ENCODE measurements around the gene WDR70.
"Not testable (repeated sequence)": the region's sequence is repeated elsewhere in the genome, so short reads cannot be mapped to it uniquely, and the experiment has no call there.

WDR70 gene

DNA sequence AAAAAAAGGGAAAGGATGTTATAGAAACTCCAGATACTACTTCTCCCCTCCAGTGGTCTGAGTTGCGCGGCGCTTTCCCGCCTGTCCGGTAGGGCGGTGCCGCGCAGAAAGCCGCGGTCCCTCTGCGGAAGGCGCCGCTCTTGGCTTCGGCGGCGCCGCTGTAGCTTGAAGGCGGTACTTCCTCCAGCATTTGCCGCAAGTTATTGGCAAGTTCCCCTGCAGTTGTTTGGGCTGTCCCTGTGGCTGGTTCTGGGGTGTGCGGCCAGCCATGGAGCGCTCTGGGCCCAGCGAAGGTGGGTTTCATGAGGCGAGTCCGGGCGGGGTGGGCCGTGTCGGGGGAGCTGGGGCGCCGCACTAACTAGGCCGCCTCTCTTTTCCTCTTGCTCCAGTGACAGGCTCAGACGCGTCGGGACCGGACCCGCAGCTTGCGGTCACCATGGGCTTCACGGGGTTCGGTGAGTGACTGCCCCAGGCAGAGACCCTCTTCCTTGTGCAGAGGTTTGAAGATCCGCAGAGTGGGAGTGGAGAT, at the start of gene WDR70:
TSS of gene WDR70 (plus strand) at position 219 of the 529 bp plus-strand sequence. CDS start at position 269, 50 bp downstream.
- DNase-seq (ENCODE audit: low spot score): peak; percentile 91

DNA sequence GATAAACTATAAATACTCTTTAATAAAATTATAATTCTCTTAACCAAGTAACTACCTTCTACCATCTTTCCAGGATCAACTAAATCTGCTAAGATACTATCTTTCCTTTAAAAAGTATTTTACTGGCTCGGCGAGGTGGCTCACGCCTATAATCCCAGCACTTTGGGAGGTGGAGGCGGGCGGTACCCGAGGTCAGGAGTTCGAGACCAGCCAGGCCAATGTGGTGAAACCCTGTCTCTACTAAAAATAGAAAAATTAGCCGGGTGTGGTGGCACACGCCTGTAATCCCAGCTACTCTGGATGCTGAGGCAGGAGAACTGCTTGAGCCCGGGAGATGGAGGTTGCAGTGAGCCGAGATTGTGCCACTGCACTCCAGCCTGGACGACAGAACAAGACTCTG, 44.4 kb upstream of the WDR70 start:
- not testable (repeated sequence) for DNase-seq (ENCODE audit: low spot score)

DNA sequence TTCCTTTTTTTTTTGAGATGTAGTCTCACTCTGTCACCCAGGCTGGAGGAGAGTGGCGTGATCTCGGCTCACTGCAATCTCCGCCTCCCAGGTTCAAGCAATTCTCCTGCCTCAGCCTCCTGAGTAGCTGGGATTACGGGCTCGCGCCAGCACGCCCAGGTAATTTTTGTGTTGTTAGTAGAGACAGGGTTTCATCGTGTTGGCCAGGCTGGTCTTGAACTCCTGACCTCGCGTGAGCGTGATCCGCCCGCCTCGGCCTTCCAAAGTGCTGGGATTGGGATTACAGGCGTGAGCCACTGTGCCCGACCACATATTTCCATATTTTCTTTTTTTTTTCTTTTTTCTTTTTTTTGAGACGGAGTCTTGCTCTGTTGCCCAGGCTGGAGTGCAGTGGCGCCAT, 36.4 kb upstream of the WDR70 start:
- not testable (repeated sequence) for DNase-seq (ENCODE audit: low spot score)

DNA sequence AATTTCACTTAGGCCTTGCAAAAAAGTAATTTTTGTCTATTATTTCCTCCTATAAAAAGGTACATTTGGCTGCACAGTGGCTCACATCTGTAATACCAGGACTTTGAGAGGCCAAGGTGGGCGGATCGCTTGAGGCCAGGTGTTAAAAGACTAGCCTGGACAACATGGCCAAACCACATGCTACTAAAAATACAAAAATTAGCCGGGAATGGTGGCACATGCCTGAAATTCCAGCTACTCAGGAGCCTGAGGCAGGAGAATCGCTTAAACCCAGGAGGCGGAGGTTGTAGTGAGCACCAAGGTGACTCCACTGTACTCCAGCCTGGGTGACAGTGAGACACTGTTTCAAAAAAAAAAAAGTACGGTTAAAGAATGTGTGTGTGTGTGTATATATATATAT, 24.0 kb upstream of the WDR70 start:
- DNase-seq (ENCODE audit: low spot score): no peak

DNA sequence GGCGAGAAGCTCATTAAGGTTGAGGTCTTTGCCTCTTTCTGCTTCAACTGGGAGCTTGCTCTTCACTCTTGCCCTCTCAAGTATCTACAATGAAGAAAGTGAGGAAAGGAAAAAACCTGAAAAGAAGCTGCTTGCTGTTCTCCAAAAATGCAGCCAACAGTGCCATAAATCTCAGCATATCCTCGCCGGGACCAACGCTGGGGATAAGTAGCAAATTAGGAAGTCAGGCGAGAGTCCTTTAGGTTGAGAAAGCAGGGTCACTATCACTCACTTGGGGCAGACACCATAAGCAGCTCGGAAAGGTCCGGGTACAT, 8.6 kb upstream of the WDR70 start:
- no peak for DNase-seq (ENCODE audit: low spot score)

DNA sequence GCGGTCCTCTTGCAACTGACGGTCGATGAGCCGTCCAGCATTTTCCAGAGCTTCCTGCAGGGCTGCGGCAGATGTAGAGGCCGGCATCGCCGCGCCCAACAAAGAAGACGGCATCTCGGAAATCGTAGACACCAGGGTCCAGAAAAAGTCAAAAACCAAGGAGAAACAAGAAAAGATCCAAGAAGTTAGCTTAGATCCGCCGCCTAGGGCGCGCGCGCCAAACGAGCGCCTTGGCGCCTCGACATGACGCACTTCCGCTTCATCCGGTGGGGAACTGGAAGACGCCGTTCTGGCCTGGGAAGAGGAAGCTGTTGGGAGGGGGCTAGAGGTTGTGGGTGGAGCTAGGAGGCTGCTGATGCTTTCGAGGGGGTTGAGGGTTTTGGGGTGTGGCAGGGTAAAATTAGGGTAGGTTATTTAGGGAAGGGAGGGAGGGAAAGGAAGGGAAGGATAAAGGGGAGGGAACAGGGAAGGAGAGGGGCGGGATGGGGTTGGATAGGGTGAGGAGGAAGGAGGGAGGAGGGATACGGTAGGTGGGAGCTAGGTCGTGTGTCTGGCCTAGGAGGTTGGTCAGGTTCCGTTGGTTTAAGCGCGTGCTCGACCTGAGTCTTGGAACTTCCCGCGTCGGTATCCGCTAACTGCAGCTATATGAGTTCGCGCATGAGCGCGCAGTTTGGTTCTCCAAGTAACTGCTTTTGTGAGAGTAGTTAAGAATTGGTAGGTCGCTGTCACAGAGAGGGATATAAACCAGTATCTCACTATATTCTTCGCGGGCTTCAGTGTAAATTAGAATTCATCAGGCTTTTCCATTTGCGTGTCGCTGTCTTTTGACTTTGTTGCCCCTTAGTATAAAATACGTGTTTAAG, 8.0 kb upstream of the WDR70 start, which contains the start of gene NUP155:
TSS of gene NUP155 (minus strand) at position 243 of the 863 bp plus-strand sequence. CDS start at position 114, 129 bp downstream.
- peak; percentile 96 for DNase-seq (ENCODE audit: low spot score)

DNA sequence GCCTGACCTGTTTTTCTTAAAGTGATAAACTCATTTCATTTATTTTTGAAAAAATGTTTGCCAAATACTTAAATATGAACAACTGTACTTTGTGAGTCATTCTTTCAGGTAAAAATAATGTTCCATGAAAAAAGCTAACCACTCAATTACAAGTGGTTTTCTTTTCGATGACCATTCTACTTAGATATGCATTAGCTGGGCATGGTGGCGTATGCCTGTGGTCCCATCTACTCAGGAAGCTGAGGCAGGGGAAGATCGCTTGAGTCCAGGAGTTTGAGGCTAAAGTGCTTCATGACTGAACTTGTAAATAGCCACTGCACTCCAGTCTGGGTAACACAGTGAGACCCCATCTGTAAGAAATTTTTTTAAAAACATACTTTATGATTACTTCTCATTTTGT, 4.0 kb upstream of the WDR70 start:
- no peak for DNase-seq (ENCODE audit: low spot score)

DNA sequence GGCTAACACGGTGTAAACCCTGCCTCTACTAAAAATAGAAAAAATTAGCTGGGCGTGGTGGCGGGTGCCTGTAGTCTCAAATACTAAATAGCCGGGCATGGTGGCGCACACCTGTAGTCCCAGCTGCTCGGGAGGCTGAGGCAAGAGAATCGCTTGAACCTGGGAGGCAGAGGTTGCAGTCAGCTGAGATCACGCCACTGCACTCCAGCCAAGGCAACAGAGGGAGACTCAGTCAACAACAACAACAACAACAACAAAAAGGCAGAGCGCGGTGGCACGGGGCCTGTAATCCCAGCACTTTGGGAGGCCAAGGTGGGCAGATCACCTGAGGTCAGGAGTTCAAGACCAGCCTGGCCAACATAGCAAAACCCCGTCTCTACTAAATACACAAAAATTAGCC, 1.1 kb upstream of the WDR70 start:
- not testable (repeated sequence) for DNase-seq (ENCODE audit: low spot score)

DNA sequence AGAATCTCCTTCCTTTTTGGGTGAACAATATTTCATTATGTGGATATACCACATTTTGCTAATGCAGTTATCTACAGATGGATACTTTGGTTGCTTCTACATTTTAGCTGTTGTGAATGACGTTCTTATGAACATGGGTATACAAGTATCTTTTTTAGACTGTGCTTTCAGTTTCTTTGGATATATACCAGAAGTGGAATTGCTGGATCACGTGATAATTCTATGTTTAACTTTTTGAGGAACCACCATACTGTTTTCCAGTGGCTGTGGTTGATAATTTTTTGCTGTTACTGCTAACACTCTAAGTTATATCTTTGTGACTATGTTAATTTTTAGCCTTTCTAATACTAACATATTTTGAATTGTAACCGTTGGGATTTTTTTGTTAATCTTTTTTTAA, 12.5 kb downstream of the WDR70 start:
- DNase-seq (ENCODE audit: low spot score): peak; percentile 9

DNA sequence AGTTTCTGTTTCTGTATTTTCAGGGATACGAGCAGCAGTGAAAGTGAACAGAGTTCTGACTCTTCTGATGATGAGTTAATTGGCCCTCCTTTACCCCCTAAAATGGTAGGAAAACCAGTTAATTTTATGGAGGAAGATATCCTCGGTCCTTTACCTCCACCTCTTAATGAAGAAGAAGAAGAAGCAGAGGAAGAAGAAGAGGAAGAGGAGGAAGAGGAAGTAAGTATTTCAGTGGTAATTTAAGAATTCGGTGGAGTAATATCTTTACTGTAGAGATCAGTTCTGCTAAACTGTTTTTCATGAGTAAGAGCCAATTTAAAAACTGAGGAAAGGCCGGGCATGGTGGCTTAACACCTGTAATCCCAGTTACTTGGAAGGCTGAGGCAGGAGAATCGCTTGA, 17.2 kb downstream of the WDR70 start:
- no peak for DNase-seq (ENCODE audit: low spot score)

DNA sequence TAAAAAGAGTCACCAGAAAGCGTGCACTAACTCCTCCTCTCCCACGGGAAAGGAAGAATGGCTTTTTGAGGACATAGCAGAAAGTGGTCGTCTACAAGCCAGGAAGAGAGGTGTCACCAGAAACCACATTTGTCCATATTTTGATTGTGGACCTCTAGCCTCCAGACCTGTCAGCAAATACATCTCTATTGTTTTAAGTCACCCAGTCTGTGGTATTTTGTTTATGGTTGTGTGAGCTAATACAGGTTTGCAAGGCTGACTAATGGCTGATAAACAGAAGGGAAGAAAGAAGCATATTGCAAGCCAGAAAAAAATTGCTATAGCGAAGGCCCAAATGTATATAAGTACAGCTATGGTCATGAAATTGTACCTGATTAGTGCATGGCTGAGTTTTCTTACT, 21.4 kb downstream of the WDR70 start:
- no peak for DNase-seq (ENCODE audit: low spot score)

DNA sequence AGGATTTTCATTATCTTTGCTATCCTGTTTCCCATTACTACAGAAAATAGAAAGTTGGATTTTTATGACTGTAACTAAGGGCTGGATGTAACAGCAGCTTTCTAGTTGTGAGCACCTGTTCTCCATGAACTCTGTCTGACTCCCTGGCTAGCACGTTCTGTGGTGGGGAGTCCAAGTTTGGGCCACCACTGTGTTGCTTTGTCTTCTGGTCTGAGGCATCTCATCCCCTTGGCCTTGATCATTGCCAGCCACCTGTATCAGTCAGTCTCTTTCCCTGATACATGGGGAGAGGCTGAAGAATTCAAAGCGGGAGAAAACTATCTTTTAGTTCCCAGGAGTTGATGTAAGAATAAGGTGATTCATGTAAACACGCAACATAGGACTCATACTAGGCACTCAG, 33.4 kb downstream of the WDR70 start:
- no peak for DNase-seq (ENCODE audit: low spot score)

DNA sequence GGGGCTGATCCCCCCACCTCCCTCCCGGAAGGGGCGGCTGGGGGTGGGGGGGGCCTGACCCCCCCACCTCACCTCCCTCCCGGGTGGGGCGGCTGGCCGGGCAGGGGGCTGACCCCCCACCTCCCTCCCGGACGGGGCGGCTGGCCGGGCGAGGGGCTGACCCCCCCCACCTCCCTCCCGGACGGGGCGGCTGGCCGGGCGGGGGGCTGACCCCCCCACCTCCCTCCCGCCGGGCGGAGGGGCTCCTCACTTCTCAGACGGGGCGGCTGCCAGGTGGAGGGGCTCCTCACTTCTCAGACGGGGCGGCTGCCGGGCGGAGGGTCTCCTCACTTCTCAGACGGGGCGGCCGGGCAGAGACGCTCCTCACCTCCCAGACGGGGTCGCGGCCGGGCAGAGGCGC, 36.3 kb downstream of the WDR70 start:
- not testable (repeated sequence) for DNase-seq (ENCODE audit: low spot score)

DNA sequence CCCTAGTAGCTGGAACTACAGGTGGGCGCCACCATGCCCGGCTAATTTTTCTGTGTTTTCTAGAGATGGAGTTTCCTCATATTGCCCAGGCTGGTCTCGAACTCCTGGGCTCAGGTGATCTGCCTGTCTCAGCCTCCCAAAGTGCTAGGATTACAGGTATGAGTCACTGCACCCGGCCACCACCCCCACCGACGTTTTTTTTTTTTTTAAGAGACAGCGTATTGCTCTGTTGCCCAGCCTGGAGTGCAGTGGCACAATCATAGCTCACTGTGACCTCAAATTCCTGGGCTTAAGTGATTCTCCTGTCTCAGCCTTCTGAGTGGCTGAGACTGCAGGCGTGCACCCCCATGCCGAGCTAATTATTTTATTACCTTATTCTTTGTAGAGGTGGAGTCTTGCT, 38.2 kb downstream of the WDR70 start:
- DNase-seq (ENCODE audit: low spot score): no peak

DNA sequence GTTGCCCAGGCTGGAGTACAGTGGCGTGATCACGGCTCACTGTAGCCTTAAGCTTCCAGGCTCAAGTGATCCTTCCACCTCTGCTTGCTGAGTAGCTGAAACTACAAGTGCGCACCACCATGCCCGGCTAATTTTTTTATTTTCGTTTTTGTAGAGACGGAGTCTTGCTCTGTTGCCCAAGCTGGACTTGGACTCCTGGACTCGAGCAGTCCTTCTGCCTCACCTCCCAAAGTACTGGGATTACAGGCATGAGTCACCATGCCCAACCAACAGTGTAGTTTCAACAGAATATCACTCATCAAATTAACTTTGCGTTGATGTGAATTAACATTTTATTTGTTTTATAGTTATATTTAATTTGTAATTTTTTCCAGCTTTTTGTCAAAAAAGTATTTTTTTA, 45.3 kb downstream of the WDR70 start:
- DNase-seq (ENCODE audit: low spot score): no peak

DNA sequence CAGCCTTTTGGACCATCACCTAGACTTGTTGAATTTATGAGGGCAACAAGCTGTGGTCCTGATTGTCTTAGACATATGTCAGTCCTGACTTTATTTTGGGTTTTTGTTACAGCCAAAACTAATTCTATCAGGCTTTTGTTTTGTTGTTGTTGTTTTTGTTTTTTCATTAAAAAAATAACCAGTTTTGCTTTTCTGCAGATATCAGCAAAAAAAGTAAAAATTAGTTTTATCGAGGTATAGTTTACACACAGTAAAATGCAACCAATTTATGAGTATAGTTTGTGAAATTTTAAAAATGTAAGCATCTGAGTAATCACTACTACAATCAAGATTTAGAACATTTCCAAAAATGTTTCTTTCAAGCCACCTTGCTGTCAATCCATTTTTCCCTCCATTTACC, 48.9 kb downstream of the WDR70 start:
- no peak for DNase-seq (ENCODE audit: low spot score)

DNA sequence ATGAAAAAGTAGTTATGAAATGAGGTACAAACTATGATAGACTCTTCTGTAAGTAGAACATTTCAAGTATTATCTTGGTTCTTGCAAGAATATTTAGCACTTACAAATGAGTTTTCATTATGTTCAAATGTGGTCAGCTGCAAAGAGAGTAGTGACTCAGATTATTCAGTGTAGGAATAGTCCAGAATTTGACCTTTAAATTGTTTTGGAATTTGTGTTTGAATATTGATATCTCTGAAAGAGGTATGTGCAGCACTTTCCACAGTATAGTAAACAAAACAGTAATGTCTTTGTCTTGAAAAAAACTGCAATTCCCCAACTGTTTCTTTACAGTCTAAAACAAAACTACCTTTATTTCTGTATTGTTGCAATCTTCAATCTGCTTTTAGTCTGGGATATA, 56.1 kb downstream of the WDR70 start:
- no peak for DNase-seq (ENCODE audit: low spot score)

DNA sequence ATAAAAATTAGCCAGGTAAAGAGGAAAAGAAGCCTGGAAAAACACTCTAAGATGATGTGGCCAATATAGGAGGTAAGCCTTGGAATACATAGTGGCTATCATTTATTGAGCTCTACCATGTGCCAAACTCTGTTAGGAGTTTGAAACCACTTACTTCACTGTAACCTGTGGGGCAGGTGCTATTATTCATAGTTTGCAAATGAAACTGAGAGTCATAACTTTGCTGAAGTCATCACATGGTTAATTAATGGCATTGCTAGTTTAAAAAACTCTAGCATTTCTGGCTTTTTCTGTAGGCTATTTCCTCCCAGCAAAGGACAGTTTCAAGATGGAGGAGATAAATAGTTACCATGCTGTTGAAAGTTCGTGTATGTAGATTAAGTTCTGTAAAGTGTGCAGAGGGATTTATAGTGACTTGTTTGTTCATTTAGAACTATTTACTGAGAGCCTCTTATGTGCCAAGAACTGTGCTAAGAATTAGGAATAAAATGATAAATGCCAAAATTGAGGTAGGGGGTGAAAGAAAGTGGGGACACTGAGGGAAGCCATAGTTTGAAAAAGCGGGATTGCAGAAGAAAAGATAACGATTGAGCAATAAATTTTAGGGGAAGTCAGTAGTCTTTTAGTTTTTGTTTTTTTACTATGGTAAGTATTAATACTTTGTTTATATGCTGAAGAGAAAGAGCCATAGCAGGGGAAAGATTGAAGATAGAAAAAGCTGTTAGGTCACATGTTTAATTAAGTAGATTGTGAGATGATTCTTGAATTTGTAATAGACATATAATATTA, 57.2 kb downstream of the WDR70 start:
- no peak for DNase-seq (ENCODE audit: low spot score)

DNA sequence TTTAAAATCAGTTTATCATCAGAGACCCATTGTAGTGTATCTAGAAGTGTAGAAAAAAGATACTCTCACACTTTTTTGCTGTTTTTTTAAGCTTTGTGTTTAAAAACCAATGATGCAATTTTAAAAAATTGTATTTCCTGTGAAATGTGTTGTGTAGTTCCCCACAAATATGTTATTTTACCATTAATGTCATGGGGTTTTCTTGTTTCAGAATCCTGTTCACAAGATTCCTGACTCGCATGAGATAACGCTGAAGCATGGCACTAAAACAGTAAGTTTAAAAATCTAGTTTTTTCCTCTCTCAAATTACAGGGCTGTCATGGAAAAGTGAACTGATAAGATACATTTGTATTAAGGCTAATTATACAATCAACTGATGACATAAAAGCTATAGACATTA, 58.6 kb downstream of the WDR70 start:
- no peak for DNase-seq (ENCODE audit: low spot score)

DNA sequence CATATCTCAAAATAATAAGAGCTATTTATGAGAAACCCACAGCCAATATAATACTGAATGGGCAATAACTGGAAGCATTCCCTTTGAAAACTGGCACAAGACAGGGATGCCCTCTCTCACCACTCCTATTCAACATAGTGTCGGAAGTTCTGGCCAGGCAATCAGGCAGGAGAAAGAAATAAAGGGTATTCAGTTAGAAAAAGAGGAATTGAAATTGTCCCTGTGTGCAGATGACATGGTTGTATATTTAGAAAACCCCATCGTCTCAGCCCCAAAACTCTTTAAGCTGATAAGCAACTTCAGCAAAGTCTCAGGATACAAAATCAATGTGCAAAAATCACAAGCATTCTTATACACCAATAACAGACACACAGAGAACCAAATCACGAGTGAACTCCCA, 66.7 kb downstream of the WDR70 start:
- not testable (repeated sequence) for DNase-seq (ENCODE audit: low spot score)

DNA sequence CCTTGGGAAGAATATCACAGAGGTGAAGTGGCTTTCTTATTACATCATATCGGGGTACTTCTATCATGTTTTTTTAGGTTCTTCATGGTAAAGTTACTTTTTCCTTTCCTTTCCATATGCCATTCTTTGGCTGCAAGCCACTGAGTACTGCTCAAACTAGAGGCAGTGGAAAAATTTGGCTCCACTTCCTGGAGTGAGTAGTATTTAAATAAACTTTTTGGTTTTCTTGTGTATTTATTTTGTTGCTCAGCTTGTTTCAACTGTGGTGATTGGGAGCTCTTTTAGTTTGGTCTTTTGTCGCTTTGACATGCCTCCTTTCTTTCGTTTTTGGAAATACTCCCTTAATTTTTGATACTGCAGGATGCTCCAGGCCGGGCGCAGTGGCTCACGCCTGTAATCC, 69.8 kb downstream of the WDR70 start:
- no peak for DNase-seq (ENCODE audit: low spot score)

DNA sequence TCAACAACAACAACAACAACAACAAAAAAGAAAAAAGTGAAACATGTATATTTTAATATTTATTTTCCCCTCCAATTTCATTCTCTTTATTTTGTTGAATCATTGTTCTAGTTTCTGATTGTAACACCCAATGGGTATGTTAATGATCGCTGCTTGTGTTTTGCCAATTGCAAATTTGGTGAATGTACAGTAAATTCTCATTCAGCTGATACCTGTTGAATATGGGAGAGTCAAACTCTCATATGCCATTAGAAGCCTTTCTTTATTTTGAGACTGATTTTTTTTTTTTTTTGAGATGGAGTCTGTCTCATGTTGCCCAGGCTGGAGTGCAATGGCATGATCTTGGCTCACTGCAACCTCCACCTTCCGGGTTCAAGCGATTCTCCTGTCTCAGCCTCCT, 72.9 kb downstream of the WDR70 start:
- DNase-seq (ENCODE audit: low spot score): not testable (repeated sequence)

DNA sequence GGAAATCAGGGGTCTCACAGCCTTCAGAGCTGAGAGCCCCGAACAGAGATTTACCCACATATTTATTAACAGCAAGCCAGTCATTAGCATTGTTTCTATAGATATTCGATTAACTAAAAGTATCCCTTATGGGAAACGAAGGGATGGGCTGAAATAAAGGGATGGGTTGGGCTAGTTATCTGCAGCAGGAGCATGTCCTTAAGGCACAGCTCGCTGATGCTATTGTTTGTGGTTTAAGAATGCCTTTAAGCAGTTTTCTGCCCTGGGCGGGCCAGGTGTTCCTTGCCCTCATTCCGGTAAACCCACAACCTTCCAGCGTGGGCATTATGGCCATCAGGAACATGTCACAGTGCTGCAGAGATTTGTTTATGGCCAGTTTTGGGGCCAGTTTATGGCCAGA, 74.1 kb downstream of the WDR70 start:
- DNase-seq (ENCODE audit: low spot score): not testable (repeated sequence)

All from putamen (tissue), 1 donor.